ENCODE measurements around the gene KYNU.

KYNU gene

GRCh38 chr2:142920571-142920970 lies 43.1 kb downstream of the KYNU start:
- H3K4me3 ChIP-seq (ENCODE audit: low read depth, low read length): no peak overlapping the region
- no peaks in the 10 kb centered on the region for H3K36me3 ChIP-seq
- no peaks in the 10 kb centered on the region for H3K9me3 ChIP-seq (ENCODE audit: severe bottlenecking)
- H3K27ac ChIP-seq: no peak overlapping the region
- no peak for DNase-seq
- no peaks in the 10 kb centered on the region for H3K27me3 ChIP-seq (ENCODE audit: insufficient read depth, low read depth, severe bottlenecking)
- TF ChIP-seq CTCF (IDR thresholded peaks at IDR 0.05; ENCODE audit: low read depth, low read length): no peak

- Histone ChIP-seq H3K9me3 (ENCODE audit: severe bottlenecking) (no peaks in the 10 kb centered on the region), H3K27ac (no peak overlapping the region), H3K36me3 (no peaks in the 10 kb centered on the region), H3K4me3 (ENCODE audit: low read depth, low read length) (no peak overlapping the region), H3K27me3 (ENCODE audit: insufficient read depth, low read depth, severe bottlenecking) (no peaks in the 10 kb centered on the region)
- no peak for TF ChIP-seq CTCF (IDR thresholded peaks at IDR 0.05; ENCODE audit: low read depth, low read length)
- DNase-seq: no peak
These were observed 49.0 kb downstream of the KYNU start for GRCh38 chr2:142926445-142926844.

- Histone ChIP-seq H3K27ac (no peak overlapping the region), H3K9me3 (ENCODE audit: severe bottlenecking) (no peaks in the 10 kb centered on the region), H3K4me3 (ENCODE audit: low read depth, low read length) (no peak overlapping the region), H3K36me3 (no peaks in the 10 kb centered on the region), H3K27me3 (ENCODE audit: insufficient read depth, low read depth, severe bottlenecking) (no peaks in the 10 kb centered on the region)
- DNase-seq: no peak
- no peak for TF ChIP-seq CTCF (IDR thresholded peaks at IDR 0.05; ENCODE audit: low read depth, low read length)
These were observed 53.5 kb downstream of the KYNU start for GRCh38 chr2:142930835-142931398.

- no peak for DNase-seq
- no peak overlapping the region for H3K4me3 ChIP-seq (ENCODE audit: low read depth, low read length)
- TF ChIP-seq CTCF (IDR thresholded peaks at IDR 0.05; ENCODE audit: low read depth, low read length): no peak
- no peaks in the 10 kb centered on the region for H3K9me3 ChIP-seq (ENCODE audit: severe bottlenecking)
- H3K27me3 ChIP-seq (ENCODE audit: insufficient read depth, low read depth, severe bottlenecking): no peaks in the 10 kb centered on the region
- no peaks in the 10 kb centered on the region for H3K36me3 ChIP-seq
- no peak overlapping the region for H3K27ac ChIP-seq
These were observed 56.5 kb downstream of the KYNU start for GRCh38 chr2:142933916-142934315.

GRCh38 chr2:142935563-142936089 lies 58.2 kb downstream of the KYNU start:
- DNase-seq: no peak
- H3K4me3 ChIP-seq (ENCODE audit: low read depth, low read length): no peak overlapping the region
- no peak for TF ChIP-seq CTCF (IDR thresholded peaks at IDR 0.05; ENCODE audit: low read depth, low read length)

GRCh38 chr2:142936629-142937028 lies 59.2 kb downstream of the KYNU start:
- H3K4me3 ChIP-seq (ENCODE audit: low read depth, low read length): no peak overlapping the region
- TF ChIP-seq CTCF (IDR thresholded peaks at IDR 0.05; ENCODE audit: low read depth, low read length): no peak
- H3K27ac ChIP-seq: no peak overlapping the region
- no peaks in the 10 kb centered on the region for H3K27me3 ChIP-seq (ENCODE audit: insufficient read depth, low read depth, severe bottlenecking)
- H3K36me3 ChIP-seq: no peaks in the 10 kb centered on the region
- no peak for DNase-seq
- no peaks in the 10 kb centered on the region for H3K9me3 ChIP-seq (ENCODE audit: severe bottlenecking)

More at GRCh38 chr2:142935563-142936089, 58.2 kb downstream of the KYNU start:
- no peaks in the 10 kb centered on the region for H3K9me3 ChIP-seq (ENCODE audit: severe bottlenecking)
- no peaks in the 10 kb centered on the region for H3K27me3 ChIP-seq (ENCODE audit: insufficient read depth, low read depth, severe bottlenecking)
- H3K36me3 ChIP-seq: no peaks in the 10 kb centered on the region
- no peak overlapping the region for H3K27ac ChIP-seq

Data from WERI-Rb-1 (cell line).